Activated T-cell treated with anti-CD3 and anti-CD28 coated beads for 48 hours (primary cell): ENCODE data around the gene CTDSPL.
A peak's percentile ranks its signal among the peaks of the same experiment; 100 is the strongest.

Experiments used
- DNase-seq: peaks from one replicate; pipeline ENCODE4 v3.0.0-alpha.2; 2020; ENCODE audit warnings: low read depth

CTDSPL gene

GRCh38 chr3:37853691-37854413 is 7.8 kb upstream of the CTDSPL start:
- no peak for DNase-seq

DNA sequence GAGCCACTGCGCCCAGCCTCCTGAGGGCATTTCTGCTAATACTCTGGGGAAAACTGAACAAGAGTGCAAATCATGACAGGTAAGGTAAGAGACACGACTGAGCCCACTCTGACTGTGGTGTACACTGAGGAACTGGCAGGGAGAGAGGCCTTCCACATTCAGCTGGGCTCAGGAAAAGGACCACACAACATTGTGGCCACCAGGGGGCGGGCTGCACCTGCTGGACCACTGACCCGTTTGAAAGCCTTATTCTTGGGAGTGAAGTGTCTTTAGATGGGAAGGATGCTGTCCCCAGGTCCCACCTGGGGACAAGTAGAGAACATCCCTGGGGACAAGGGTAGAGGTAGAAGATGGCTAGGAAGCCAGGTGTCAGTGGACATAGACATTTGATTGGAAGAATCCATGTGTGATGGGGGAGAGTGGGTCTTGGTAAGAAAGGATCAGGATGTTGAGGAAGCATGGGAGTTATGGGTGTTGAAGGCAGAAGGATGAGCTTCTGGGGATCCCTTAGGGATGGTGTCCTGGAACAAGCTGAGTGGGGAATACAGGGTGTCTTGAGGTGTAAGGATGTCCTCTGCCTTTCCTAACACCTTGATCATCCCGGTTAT is 6.2 kb upstream of the CTDSPL start:
- DNase-seq: peak; percentile 67

- DNase-seq: no peak
Observed at GRCh38 chr3:37856381-37856780, 5.3 kb upstream of the CTDSPL start.

DNA sequence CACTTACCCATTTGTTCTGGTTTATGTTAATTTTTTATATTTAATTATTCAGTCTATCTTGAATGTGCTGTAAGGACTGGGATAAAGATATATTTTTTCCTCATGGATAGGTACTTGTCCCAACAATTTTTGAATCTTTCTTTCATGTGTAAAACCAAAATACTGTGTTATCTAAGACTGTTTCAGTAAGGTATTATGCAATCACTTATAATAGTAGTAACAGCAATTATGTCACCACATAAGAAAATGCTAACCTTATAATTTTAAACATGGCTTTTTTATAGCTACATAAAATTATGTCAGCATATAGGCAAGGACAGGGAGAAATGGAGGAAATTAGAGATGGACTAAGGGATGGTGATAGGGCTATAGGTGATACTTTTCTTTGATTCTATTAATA is 2.9 kb upstream of the CTDSPL start:
- DNase-seq: no peak

DNA sequence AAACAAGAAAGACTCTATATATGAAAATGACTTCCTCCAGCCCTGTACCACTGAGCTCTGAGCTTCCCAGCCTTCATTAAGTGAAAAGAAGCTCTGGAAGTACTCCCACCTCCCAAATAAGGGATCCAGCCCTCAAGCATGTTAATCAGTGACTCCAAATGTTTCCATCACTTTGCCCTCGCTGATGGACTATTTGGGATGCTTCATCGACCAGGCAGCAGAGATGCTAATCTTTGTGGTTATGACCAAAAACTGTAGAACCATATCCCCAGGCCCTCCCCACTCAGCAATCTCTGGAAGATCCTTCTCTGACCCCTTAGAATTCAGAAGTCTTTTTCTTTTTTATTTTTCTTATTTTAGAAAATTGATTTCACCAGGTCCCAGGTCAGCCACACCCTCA is 2.3 kb upstream of the CTDSPL start:
- DNase-seq: no peak

DNA sequence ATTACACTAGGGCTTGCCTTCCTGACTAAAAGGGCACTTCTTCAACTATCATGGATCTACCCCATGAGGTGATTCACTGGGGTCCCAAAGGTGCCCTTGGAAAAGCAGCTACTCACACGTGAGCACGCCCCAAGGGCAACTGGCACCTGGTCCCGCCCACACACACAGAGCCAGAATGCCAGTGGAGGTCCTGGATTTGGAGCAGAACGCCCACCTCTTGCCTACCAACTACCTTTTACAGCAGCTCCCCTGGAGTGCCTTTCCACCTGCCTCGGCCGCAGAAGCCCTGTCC is 1.8 kb upstream of the CTDSPL start:
- no peak for DNase-seq

GRCh38 chr3:37862219-37862902 is 681 bp downstream of the CTDSPL start:
- peak; percentile 45 for DNase-seq

DNA sequence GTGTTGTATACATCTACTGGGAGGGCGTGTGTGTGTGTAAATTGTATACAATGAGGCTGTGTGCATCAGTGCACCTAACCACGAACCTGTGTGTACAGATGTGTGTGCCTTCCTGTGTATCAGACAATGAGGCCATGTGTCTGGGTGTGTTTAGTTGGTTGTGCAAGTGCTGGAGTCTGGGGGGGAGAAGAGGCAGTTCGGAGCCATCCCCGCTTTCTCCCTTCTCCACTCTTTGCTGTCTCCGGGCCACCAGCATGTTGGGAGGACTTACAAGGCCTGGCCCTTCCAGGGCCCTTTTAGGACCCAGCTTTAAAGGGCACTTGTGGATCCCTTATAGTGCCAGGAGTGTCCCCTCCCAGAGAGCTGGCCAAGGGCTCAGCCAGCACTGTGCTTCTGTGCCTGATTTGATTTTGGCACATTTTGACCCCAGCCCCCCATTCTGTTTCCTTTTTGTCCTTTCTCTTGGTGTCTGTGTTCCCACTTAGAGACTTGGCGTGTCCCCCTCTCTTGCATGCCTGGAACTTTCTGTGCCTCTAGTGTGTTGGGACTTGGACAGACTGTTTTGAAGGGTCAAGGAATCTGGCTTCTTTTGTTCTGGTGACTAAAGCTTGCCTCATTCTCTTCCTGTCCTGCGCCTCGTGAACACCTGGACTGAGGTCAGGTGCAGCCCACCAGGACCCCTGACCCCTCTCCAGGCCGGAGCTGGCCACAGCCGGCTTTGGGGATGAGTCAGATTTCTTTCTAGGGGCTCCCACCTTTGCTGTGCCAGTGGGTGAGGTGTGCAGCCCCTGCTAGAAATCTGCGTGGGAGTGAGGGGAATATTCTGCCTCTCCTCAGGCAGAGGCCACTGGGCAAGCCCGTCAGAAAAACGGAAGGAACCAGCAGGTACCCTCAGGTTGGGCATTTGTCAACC is 1.5 kb downstream of the CTDSPL start:
- no peak for DNase-seq

DNA sequence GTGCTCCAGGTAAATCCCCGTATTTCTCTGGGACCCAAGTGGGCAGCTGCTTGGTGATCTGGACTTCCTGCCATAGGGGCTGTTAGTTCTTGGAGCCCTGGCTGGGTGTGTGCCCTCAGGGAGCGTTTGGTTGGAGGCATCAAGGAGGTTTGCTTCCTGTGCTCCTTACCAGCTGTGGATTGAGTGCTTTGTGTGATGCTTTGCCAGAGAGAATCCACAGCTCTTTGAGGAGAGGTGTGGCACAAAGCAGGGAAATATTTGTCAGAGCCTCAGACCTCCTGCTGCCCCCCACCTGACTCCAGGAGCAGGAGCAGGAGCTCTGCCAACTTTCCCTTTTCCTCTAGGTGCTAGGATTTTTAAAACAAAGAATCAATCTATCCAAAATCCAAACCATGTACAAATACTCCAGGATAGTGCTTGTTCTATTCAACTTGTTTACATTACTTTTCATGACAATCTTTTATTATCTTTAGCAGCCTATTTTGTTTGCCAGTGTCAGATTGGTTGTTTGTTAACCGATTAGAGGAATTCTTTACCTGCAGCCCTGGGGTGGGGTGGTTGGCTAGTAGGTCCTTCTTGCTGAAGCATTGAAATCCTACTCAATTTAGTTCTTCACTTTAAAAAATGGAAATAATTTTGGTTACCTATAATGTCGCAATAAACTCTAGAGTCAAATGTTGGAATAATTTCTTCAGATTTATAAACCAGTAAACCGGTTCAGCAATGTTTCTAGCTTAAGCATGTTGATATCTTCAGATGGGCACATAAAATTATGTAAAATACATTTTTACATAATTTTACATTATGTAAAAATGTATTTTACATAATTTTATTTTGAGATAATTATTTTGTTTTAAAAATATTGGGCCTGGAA is 2.5 kb downstream of the CTDSPL start:
- DNase-seq: no peak

GRCh38 chr3:37864904-37865303 is 3.2 kb downstream of the CTDSPL start:
- no peak for DNase-seq

GRCh38 chr3:37867144-37867543 is 5.5 kb downstream of the CTDSPL start:
- no peak for DNase-seq

DNA sequence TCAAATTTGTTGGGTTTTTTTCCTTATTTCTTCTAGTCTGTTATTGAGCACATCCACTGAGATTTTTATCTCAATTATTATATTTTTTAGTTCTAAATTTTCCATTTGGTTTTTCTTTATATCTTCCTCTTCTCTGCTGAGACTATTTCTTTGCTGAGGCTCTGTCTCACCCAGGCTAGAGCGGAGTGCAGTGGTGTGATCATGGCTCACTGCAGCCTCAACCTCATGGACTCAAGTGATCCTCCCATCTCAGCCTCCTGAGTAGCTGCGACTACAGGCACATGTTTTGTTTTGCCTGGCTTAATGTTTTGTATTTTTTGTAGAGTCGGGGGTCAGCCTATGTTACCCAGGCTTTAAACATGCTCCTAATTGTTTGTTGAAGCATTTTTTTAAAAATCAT is 10.2 kb downstream of the CTDSPL start:
- DNase-seq: no peak

DNA sequence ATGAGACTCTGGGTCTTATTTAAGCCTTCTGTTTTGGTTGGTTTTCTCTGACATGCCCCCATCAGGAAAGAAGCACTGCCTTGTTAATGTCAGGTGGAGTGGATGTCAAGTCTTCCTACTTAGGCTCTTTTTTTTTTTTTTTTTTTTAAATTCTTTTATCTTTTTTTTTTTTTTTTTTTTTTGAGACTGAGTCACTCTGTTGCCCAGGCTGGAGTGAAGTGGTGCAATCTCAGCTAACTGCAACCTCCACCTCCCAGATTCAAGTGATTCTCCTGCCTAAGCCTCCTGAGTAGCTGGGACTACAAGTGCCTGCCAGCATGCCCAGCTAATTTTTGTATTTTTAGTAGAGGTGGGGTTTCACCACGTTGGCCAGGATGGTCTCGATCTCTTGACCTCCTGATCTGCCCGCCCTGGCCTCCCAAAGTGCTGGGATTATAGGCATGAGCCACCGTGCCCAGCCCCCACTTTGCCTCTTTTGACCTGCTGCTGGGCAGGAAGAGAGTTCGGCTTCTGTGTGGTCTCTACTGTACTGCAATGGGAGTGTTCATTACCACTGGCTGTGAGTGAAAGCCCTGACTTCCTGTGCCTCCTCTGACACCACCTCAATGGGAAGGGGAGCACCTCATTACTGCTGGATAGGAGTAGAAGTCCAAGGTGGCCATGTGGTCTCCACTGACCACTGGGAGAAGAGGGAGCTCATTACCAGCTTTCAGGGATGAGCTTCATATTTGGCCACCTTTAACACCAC is 10.9 kb downstream of the CTDSPL start:
- no peak for DNase-seq

DNA sequence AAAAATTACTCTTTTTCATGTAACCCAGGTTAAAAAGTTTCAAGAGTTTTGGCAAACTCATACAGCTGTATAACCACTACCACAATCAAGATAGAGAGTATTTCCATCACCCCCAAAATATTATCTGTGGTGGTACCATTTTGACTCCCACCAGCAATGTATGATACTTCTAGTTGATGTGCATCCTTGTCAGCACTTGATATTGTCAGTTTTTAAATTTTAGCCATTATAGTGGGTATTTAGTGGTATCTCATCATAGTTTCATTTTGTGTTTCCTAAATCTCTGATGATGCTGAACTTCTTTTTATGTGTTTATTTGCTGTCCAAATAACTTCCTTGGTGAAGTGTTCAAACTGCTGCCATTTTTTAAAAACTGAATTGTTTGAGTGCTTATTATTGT is 14.6 kb downstream of the CTDSPL start:
- DNase-seq: no peak

- DNase-seq: no peak
Observed at GRCh38 chr3:37882711-37883110, 21.0 kb downstream of the CTDSPL start.

- no peak for DNase-seq
Observed at GRCh38 chr3:37885814-37886213, 24.1 kb downstream of the CTDSPL start.

- DNase-seq: no peak
Observed at GRCh38 chr3:37886395-37886794, 24.7 kb downstream of the CTDSPL start.

- DNase-seq: no peak
Observed at GRCh38 chr3:37887062-37887461, 25.4 kb downstream of the CTDSPL start.

DNA sequence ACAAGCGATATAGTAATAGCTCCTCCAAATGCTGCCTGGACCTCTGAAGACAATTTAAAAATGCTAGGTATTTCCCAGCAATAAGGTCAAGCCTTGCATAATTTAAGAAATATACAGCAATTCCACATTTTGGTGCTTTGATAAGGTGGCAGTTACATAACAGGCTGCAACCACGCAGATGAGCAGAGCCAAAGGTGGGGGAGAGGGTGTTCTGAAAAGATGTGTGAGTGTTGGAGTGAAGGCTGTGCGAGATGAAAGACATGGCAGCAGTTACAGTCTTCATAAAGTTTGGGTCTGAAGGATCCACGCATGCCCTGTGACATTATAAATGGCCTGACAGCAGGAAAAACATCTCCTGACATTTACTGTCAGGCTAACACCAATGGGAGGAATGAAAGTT is 26.1 kb downstream of the CTDSPL start:
- DNase-seq: no peak

DNA sequence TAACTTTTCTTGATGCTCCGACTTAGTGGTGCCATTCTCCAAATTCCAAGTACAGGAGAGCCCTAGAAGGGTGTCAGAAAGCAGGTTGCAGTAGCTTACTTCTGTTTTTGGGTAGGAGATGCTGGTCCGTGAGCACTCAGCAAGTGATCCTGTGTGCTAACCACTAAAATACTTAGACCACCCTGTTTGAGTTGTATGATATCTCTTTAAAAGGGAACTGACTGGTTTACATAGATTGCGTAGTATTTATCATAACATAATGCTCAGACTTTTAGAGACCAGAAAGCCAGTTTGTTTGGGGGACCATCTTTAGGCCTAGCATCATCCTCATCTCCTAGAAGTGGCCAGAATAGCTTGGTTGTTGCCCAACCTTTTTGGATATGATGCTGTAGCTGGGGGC is 26.7 kb downstream of the CTDSPL start:
- no peak for DNase-seq

- no peak for DNase-seq
Observed at GRCh38 chr3:37890522-37890921, 28.8 kb downstream of the CTDSPL start.
